GM18867 (cell line): ENCODE measurements around the gene LGALS9.

Experiments used
- ATAC-seq: cut with Tn5 transposase; IDR thresholded peaks from one replicate; pipeline ENCODE4 v1.9.1; 2021; ENCODE audit warnings: mild to moderate bottlenecking, moderate library complexity; ENCODE audit not compliant: unreplicated experiment

LGALS9 gene

GRCh38 chr17:27630607-27631410 is at the start of gene LGALS9:
LGALS9 (plus strand) TSS chr17:27631188; CDS start chr17:27631266, 78 bp downstream.
- peak; percentile 69 for ATAC-seq

DNA sequence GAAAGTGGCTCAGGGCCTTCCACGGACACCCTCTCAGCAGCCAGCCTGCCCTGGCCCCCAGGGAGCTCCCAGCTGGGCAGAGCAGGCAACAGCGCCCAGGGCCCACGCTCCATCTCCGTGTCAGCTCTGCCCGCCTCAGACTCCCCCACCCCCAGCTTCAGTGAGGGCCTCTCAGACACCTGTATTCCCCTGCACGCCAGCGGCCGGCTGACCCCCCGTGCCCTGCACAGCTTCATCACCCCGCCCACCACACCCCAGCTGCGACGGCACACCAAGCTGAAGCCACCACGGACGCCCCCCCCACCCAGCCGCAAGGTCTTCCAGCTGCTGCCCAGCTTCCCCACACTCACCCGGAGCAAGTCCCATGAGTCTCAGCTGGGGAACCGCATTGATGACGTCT is 48.3 kb upstream of the LGALS9 start:
- ATAC-seq, result no peak

- no peak for ATAC-seq
These were observed 45.8 kb upstream of the LGALS9 start for GRCh38 chr17:27585153-27585681.

DNA sequence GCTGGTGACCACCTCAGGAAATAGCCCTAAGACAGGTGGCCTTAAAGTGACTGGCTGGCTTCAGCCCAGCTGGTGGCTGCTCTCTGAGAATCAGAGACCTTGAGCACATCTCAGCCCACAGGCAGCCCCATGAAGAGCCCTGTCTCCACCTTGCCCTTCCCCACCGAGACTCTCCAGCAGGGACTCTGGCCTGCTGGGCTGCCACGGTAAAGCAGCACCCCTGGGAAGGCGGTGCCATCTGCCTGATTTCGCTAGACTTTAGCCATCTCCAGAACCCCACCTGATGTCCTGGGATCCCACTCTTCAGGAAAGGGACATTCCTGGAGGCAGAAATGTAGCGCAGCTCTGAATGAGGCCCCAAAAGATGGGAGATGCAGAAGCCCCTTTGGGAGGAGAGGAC is 45.2 kb upstream of the LGALS9 start:
- ATAC-seq, result no peak

GRCh38 chr17:27586203-27586721 is 44.7 kb upstream of the LGALS9 start:
- ATAC-seq, result no peak

DNA sequence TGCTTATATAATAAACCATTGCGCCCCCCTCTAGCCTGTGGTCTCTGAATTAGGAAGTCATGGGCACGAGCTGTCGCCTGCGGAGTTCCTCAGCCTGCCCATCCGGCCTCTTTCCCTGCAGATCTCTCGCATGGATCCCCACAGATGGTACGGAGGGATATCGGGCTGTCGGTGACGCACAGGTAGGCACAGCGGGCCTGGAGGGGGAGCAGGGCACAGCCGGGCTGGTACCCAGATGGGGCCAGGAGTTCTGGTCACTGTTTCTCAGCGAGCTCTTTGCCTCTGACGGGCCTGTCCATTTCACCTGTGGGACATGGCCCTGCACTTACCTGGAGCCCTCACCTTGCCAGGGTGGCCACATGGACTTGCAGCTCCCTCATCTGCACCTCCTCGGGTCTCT is 42.6 kb upstream of the LGALS9 start:
- ATAC-seq, result no peak

DNA sequence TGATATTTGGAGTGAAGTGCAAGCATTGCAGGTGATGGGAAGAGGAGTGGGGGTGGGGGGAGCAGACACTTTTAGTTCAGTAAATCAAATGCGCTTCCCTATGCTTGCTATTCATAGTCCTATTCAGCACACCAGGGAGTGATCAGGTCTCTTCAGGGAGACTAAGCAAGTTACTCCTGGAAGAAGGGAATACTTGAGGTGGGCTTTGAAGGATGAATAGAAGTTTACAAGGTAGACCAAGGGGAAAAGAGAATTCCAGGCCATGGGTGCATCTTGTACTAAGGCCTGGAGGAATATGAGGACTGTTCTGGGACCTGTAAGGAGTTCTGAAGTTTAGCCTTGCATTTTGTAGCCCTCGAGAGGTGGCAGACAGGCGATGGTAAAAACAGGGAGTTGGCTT is 40.1 kb upstream of the LGALS9 start:
- no peak for ATAC-seq

DNA sequence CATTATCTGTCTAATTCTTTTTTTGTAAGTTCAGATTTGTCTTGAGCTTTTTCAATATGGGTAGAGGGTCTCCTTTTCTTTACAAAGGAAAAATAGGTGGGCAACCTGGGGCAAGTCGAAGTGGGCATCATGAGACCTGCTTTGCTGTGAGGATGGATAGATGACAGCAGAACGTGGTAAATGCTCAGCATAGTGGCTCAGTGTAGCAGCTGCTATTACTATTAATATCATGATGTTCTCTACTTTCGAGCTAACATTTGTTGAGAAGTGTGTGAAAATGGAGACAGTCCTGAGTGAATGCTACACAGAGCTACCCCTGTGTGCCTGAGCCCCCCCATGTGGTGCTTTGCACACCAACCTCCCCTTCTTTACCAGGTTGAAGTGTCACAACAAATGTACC is 39.0 kb upstream of the LGALS9 start:
- no peak for ATAC-seq

DNA sequence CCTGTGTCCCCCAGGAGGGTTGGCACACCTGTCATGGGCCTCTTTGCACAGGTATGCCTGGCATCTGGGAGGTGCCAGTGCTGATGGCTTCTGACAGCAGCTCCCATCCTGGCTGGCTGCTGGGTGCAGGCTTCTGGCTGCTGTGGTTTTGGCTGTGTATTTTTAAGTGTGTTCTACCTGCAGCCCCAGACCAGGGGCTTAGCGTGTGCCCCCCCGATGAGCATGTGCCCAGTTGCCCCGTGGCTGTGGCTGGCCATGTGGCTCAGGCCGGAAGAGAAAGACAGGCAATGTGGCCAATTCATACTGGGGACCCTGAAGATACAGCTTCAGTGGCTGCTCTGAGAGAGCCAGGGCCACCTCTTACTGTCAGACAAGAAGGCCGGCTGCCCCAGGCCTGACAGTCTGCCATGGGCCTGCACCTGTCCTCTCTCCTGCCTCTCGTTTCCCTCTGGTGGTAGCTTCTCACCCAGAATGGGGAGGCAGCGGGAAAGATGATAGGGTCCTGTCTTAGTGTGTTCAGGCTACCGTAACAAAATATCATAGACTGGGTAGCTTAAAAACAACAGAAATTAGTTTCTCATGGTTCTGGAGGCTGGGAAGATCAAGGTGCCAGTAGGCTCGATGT is 37.6 kb upstream of the LGALS9 start:
- ATAC-seq, result no peak

GRCh38 chr17:27593857-27594255 is 37.1 kb upstream of the LGALS9 start:
- ATAC-seq, result no peak

DNA sequence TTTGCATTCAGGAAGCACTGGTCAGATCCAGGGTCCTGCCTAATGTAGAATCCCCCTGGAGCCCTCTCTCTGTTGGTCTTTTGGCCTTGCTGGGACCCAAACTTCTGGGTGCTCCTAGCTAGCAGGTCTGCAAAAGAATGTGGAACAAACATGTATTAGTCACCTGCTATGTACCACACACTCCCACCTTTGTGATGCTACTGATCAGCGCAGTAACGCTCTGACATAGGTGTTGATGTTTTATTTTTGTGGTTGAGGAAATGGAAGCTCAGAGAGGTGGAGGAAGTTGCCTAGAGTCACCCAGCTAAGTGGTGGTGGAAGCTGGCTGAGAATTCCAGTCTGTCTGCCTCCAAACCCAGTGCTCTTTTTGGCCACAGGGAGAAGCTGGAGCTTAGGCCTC is 35.8 kb upstream of the LGALS9 start:
- ATAC-seq, result no peak

DNA sequence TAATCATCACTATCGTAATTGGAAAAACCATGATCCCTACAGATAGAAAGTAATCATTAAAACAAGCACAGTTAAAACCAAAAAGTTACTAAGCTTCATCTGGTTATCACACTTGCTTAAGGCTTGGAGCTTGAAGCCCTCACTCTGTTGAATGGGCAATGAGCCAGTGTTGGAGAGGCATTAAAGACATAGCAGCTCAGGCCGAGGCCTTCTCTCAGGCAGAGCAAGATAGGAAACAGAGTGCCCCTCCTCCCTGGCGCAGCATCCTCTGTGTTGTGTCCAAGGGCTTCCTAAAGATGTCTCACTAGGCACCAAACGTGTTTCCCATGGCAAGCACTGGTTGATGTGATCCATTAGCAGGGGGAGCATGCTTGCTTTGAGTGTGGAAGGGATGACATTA is 34.9 kb upstream of the LGALS9 start:
- no peak for ATAC-seq

DNA sequence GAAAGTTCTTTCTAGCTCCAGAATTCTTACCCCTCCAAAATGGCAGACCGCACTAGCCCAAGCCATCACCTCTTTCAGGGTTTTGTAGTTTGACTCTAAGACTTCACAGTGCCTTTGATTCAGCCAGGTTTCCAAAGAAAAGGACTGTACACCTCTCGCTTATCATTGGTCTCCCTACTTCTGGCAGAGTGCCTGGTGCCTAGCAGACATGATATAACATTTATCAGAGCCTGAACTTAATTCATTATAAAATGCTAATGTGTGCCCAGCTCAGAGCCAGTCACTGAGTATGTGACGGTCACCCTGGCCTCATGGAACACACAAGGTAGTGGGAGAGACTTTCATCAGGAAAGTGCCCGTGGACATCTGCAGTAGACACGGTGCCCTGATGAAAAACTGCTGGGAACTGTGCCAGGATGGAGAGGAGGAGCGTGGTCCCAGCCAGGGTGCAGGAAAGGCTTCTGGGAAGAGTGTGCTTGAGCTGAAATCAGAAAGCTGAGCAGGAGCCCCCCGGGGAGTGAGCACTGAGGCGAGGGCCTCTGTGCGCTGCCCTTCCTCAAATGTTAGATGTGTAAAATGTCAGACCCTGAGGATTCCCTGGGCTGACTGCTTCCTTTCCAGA is 34.3 kb upstream of the LGALS9 start:
- no peak for ATAC-seq

- ATAC-seq, result no peak
These were observed 33.8 kb upstream of the LGALS9 start for GRCh38 chr17:27597188-27597580.

DNA sequence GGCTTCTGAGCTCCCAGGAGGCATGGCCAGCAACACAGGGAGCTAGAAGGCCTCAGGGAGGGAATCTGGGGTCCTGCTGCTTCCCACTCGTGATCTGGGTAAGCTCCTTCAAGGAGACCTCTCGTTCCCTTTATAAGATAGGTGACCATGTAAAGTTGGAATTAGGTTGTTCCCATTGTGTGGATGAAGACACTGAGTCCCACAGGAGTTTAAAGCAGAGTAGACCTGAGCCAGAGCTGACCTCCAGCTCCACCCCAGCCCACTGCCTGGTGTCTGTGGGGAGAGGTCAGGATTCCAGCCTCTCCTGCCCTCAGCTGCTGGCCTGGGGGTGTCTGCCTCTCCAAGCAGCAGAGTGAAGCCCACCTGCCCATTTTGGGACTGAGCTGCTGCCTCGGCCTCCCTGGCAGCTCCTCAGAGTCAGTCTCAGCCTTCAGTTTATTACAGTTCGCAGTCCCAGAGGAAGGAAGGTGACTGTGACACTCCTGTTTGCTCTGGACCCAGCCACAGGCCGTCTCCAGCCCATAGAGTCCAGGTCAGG is 33.1 kb upstream of the LGALS9 start:
- no peak for ATAC-seq

DNA sequence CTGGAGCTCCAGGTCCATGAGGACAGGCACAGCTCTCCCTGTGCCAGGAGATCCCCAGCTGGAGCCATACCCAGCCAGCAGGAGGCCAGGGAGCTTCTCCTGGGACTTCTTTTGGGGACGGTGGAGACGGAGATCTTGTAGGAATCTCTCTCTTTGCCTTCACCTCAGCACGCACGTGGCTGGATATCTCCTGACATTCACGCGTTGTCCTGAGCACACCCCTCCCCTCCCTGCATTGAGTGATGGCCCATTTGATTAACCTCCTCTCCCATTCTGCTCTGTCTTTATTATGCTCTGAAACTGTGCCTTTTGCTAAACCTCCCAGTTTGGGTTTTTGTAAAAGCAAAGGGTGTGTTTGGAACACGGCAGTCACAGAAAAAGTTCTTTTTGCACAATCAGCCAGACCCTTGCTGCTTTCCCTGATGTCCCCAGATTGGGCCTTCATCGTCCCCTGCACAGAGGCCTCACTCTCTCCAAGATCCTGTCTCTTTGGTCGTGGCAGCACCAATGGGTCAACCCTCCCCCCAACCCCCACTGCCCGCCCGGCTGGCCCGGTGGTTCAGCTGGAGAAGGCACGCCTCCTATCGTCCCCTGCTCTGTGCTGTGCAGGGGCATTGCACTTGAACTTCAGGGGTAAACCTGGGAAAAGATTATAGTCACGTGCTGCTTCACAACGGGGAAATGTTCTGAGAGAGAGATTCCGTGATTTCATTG is 32.5 kb upstream of the LGALS9 start:
- no peak for ATAC-seq

DNA sequence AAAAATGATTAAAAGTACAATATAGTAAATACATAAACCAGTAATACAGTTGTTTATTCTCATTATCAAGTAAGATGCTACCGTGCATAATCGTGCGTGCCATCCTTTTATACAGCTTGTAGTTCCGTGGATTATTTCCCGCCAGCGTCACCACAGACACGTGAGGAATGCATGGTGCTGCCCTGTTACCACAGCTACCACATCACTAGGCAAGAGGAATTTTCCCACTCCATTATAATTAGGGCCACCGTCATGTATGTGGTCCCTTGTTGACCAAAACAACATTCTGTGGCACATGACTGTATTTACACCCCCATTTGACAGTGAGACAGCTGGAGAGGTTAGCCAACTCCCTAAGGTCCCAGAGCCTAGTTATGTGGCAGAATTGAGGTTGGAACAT is 30.5 kb upstream of the LGALS9 start:
- ATAC-seq, result no peak

GRCh38 chr17:27601069-27601974 is 29.7 kb upstream of the LGALS9 start:
- ATAC-seq, result no peak

DNA sequence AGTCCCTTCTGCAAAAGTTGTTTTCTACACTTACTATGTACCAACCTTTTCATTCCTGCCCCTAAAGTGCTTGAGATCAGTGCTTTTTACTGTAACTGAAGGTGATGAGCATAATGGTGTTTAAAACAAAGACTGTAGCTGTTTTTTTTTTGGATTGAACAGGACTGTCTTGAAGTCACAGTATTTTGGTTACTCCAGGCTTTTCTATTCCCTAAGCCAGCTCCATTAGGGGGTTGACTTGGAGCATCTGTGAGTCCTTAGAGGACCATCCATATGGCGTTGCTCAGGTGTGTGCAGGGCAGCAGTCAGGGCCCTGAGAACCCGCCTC is 29.0 kb upstream of the LGALS9 start:
- no peak for ATAC-seq
